ENCODE data around the gene FAT1. TPM values are rescaled to one million over a fixed set of nuclear protein-coding genes. Genes with fewer than 3 reads are reported as not detected.
A peak's percentile ranks its signal among the peaks of the same experiment; 100 is the strongest.

The FAT1 gene
- total RNA-seq, 1 experiment from 2014 or later, result 197 TPM

- Mint-ChIP-seq H3K4me1 (ENCODE audit: low read depth, unreplicated experiment) (peaks cover 46% of the 10 kb centered on the region), H3K27me3 (ENCODE audit: unreplicated experiment) (no peaks in the 10 kb centered on the region), H3K4me3 (ENCODE audit: low read depth, unreplicated experiment) (no peak overlapping the region), H3K9me3 (ENCODE audit: low read depth, unreplicated experiment) (no peaks in the 10 kb centered on the region), H3K36me3 (ENCODE audit: insufficient read depth, unreplicated experiment) (peaks cover 23% of the 10 kb centered on the region), H3K27ac (ENCODE audit: unreplicated experiment) (no peak overlapping the region)
- intact Hi-C loops (cut with micrococcal nuclease; ENCODE audit: unreplicated experiment), result no loop called here
- TF ChIP-seq CTCF (IDR thresholded peaks at IDR 0.05; ENCODE audit: unreplicated experiment), result no peak
- CTCF ChIA-PET, result no interaction called here
- no peak for DNase-seq
- BruUV-seq (replicated peaks), result no TSS peak
Observed at GRCh38 chr4:186708554-186708953, 15.1 kb downstream of the FAT1 start.

- CTCF ChIA-PET, result no interaction called here
- no peak for DNase-seq
- TF ChIP-seq CTCF (IDR thresholded peaks at IDR 0.05; ENCODE audit: unreplicated experiment), result no peak
- intact Hi-C loops (cut with micrococcal nuclease; ENCODE audit: unreplicated experiment), result no loop called here
- H3K36me3 Mint-ChIP-seq (ENCODE audit: insufficient read depth, unreplicated experiment), result peaks cover 21% of the 10 kb centered on the region
- no peak overlapping the region for H3K4me3 Mint-ChIP-seq (ENCODE audit: low read depth, unreplicated experiment)
- H3K9me3 Mint-ChIP-seq (ENCODE audit: low read depth, unreplicated experiment), result no peaks in the 10 kb centered on the region
- no TSS peak for BruUV-seq (replicated peaks)
- H3K4me1 Mint-ChIP-seq (ENCODE audit: low read depth, unreplicated experiment), result peaks cover 47% of the 10 kb centered on the region
- no peak overlapping the region for H3K27ac Mint-ChIP-seq (ENCODE audit: unreplicated experiment)
- H3K27me3 Mint-ChIP-seq (ENCODE audit: unreplicated experiment), result no peaks in the 10 kb centered on the region
Observed at GRCh38 chr4:186707996-186708395, 15.7 kb downstream of the FAT1 start.

GRCh38 chr4:186707574-186707973 is 16.1 kb downstream of the FAT1 start:
- no peak for TF ChIP-seq CTCF (IDR thresholded peaks at IDR 0.05; ENCODE audit: unreplicated experiment)
- Mint-ChIP-seq H3K27me3 (ENCODE audit: unreplicated experiment) (no peaks in the 10 kb centered on the region), H3K9me3 (ENCODE audit: low read depth, unreplicated experiment) (no peaks in the 10 kb centered on the region), H3K36me3 (ENCODE audit: insufficient read depth, unreplicated experiment) (peaks cover 21% of the 10 kb centered on the region), H3K4me3 (ENCODE audit: low read depth, unreplicated experiment) (no peak overlapping the region), H3K4me1 (ENCODE audit: low read depth, unreplicated experiment) (peaks cover 49% of the 10 kb centered on the region), H3K27ac (ENCODE audit: unreplicated experiment) (no peak overlapping the region)
- DNase-seq, result no peak
- intact Hi-C loops (cut with micrococcal nuclease; ENCODE audit: unreplicated experiment), result no loop called here
- CTCF ChIA-PET, result no interaction called here
- TSS peak; percentile 21 for BruUV-seq (replicated peaks)

- no peaks in the 10 kb centered on the region for H3K27me3 Mint-ChIP-seq (ENCODE audit: unreplicated experiment)
- no peak overlapping the region for H3K4me3 Mint-ChIP-seq (ENCODE audit: low read depth, unreplicated experiment)
- TF ChIP-seq CTCF (IDR thresholded peaks at IDR 0.05; ENCODE audit: unreplicated experiment), result no peak
- peak overlapping the region; percentile 7 for H3K27ac Mint-ChIP-seq (ENCODE audit: unreplicated experiment)
- H3K36me3 Mint-ChIP-seq (ENCODE audit: insufficient read depth, unreplicated experiment), result peaks cover 33% of the 10 kb centered on the region
- intact Hi-C loops (cut with micrococcal nuclease; ENCODE audit: unreplicated experiment), result no loop called here
- peaks cover 60% of the 10 kb centered on the region for H3K4me1 Mint-ChIP-seq (ENCODE audit: low read depth, unreplicated experiment)
- DNase-seq, result no peak
- BruUV-seq (replicated peaks), result no TSS peak
- CTCF ChIA-PET, result no interaction called here
- H3K9me3 Mint-ChIP-seq (ENCODE audit: low read depth, unreplicated experiment), result no peaks in the 10 kb centered on the region
Observed at GRCh38 chr4:186704057-186704456, 19.6 kb downstream of the FAT1 start.
